HG03460 (cell line): ENCODE results near the gene STMN3.

Experiments used
- ATAC-seq: cut with Tn5 transposase; IDR thresholded peaks from one replicate; pipeline ENCODE4 v1.9.1; 2021; ENCODE audit not compliant: unreplicated experiment

STMN3 gene

GRCh38 chr20:63653041-63653973 lies at the start of gene STMN3:
Gene STMN3 (minus strand): TSS chr20:63653424. CDS start chr20:63653345, 79 bp downstream.
- no peak for ATAC-seq

GRCh38 chr20:63702036-63702665 lies 48.9 kb upstream of the STMN3 start:
- ATAC-seq, result no peak

GRCh38 chr20:63701329-63702035 lies 48.3 kb upstream of the STMN3 start:
- ATAC-seq, result no peak

GRCh38 chr20:63701051-63701328 lies 47.8 kb upstream of the STMN3 start:
- no peak for ATAC-seq

GRCh38 chr20:63700199-63701050 lies 47.2 kb upstream of the STMN3 start:
- no peak for ATAC-seq

- ATAC-seq, result no peak
Observed at GRCh38 chr20:63699466-63700198, 46.4 kb upstream of the STMN3 start.

- ATAC-seq, result no peak
Observed at GRCh38 chr20:63698739-63699465, 45.7 kb upstream of the STMN3 start.

GRCh38 chr20:63697868-63698545 lies 44.8 kb upstream of the STMN3 start:
- ATAC-seq, result no peak

GRCh38 chr20:63697357-63697867 lies 44.2 kb upstream of the STMN3 start:
- ATAC-seq, result no peak

GRCh38 chr20:63696628-63697356 lies 43.6 kb upstream of the STMN3 start, which contains the start of gene TNFRSF6B:
Gene TNFRSF6B (plus strand): TSS chr20:63696652. CDS start chr20:63696768, 116 bp downstream.
- no peak for ATAC-seq

GRCh38 chr20:63696306-63696627 lies 43.0 kb upstream of the STMN3 start:
- no peak for ATAC-seq

- ATAC-seq, result no peak
Observed at GRCh38 chr20:63695424-63696305, 42.4 kb upstream of the STMN3 start.

- ATAC-seq, result no peak
Observed at GRCh38 chr20:63694584-63695423, 41.6 kb upstream of the STMN3 start.

GRCh38 chr20:63693733-63694583 lies 40.7 kb upstream of the STMN3 start:
- ATAC-seq, result no peak

- no peak for ATAC-seq
Observed at GRCh38 chr20:63693083-63693732, 40.0 kb upstream of the STMN3 start.
